A172 (cell line): ENCODE data around the gene MFF. TPM values are rescaled to one million over a fixed set of nuclear protein-coding genes. Genes with fewer than 3 reads are reported as not detected.
A peak's percentile ranks its signal among the peaks of the same experiment; 100 is the strongest.

Experiments
- DNase-seq: peaks from one replicate; pipeline ENCODE4 v3.0.0-alpha.2; 2015; ENCODE audit warnings: low spot score
- total RNA-seq: library from RNA; depleted of rRNA; stranded (reverse); fragments of >200 nt; shearing (Covaris generic); gene quantifications from 2 replicates; pipeline ENCODE4 v1.2.3, GENCODE V29; 2014; rRNA removed

The MFF gene
- total RNA-seq, 1 experiment from 2014 or later, result 192 TPM

- DNase-seq, result peak; percentile 97
Observed at GRCh38 chr2:227406177-227407031, 81.4 kb downstream of the MFF start.

Other genes starting within 250 kb of the MFF start
- 0.38 and 0.41 TPM in 2 replicates for gene COL4A4, start 161.0 kb upstream of the MFF start, total RNA-seq
- gene COL4A3, start 160.6 kb upstream of the MFF start, total RNA-seq, result not detected in 2 replicates
- gene TM4SF20, start 54.1 kb downstream of the MFF start, total RNA-seq, result not detected in 2 replicates
- not detected in 2 replicates for gene SCYGR1, start 62.7 kb downstream of the MFF start, total RNA-seq
- 47.0 and 69.9 TPM in 2 replicates for gene AGFG1, start 146.9 kb downstream of the MFF start, total RNA-seq